Stimulated activated CD8-positive, alpha-beta memory T cell treated with anti-CD3 and anti-CD28 coated beads, Interleukin-2, amount 100 ng/mL, for 48 hours (primary cell): ENCODE results near the gene TPSB2.
A peak's percentile ranks its signal among the peaks of the same experiment; 100 is the strongest.
"Not testable (repeated sequence)": the region's sequence is repeated elsewhere in the genome, so short reads cannot be mapped to it uniquely, and the experiment has no call there.

Experiments used
- DNase-seq, 2 donors: peaks; one replicate each; pipeline ENCODE4 v3.0.0-alpha.2; 2020; ENCODE audit warnings: low read depth in 2 of 2

Gene TPSB2

GRCh38 chr16:1200014-1200627 lies 29.9 kb downstream of the TPSB2 start:
- DNase-seq = no peak

DNA sequence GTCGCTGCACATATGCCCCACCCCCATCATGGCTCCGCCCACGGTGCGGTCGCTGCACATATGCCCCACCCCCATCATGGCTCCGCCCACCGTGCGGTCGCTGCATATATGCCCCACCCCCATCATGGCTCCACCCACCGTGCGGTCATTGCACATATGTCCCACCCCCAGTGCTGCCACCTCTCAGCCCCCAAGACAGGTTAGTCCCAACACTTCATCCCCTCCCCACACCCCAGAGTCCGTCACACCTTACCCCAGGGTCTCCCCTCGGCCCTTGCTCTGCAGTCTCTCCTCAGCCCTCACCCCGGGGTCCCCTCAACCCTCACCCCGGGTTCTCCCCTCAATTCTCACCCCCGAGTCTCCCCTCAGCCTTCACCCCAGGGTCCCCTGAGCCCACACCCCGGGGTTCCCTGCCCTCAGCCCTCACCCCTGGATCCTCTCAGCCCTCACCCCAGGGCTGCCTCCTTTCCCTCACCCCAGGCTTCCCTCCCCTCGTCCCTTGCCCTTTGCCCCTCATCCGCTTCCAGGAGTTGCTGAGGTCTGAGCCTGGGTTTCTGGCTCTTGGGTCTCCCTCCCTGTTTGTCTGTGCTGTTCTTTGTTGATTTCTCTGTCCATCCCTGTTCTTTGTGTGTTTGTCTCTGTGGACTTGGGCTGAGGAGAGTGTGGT lies 30.5 kb downstream of the TPSB2 start:
- no peak for DNase-seq

GRCh38 chr16:1198671-1199346 lies 31.2 kb downstream of the TPSB2 start:
- not testable (repeated sequence) for DNase-seq

GRCh38 chr16:1198194-1198593 lies 31.8 kb downstream of the TPSB2 start:
- no peak for DNase-seq

DNA sequence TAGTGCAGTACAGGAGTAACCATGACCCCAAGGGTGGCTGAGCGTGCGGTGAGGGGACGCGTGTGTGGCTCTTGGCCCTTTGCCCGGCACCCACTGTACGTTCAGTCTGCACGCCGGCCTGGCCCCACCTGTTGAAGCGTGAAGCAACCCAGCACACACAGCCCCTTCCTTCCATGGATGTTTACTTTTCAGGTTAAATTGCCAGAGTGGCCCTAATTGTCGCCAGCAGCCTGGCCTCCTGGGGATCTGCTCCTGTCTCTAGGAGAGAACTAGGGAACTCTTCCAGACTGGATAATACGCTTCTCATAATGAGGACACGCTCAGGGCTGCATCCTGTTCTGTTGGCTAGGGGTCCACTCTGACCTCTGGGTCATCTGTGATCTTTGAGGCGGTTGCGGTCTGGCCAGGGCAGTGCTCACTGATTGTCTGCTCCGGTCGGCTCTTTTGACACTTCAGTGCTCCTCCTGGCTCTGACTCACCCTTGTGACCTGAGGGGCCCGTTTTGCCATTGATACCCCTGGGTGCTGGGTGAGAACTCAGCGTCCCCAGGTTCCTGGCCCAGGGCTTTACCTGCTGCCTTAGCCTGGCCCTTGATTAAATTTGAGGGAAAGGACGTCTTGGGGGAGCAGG lies 32.6 kb downstream of the TPSB2 start:
- no peak for DNase-seq

- DNase-seq = no peak
Measured at GRCh38 chr16:1196494-1196893, 33.5 kb downstream of the TPSB2 start.

DNA sequence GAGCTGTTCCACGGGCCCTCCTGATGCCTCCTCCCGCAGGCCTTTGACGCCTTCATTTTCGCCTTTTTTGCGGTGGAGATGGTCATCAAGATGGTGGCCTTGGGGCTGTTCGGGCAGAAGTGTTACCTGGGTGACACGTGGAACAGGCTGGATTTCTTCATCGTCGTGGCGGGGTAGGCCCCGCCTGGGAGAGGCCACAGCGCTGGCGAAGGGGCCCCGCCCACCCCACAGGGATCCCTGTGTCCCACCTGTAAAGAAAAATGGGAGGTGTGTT lies 34.7 kb downstream of the TPSB2 start:
- DNase-seq = no peak

GRCh38 chr16:1194665-1195392 lies 35.2 kb downstream of the TPSB2 start:
- DNase-seq = peak in 1 of 2 donors; percentile 13

GRCh38 chr16:1193825-1194581 lies 36.0 kb downstream of the TPSB2 start:
- DNase-seq = no peak

GRCh38 chr16:1193143-1193824 lies 36.7 kb downstream of the TPSB2 start:
- DNase-seq = no peak

- no peak for DNase-seq
Measured at GRCh38 chr16:1192384-1193073, 37.5 kb downstream of the TPSB2 start.

DNA sequence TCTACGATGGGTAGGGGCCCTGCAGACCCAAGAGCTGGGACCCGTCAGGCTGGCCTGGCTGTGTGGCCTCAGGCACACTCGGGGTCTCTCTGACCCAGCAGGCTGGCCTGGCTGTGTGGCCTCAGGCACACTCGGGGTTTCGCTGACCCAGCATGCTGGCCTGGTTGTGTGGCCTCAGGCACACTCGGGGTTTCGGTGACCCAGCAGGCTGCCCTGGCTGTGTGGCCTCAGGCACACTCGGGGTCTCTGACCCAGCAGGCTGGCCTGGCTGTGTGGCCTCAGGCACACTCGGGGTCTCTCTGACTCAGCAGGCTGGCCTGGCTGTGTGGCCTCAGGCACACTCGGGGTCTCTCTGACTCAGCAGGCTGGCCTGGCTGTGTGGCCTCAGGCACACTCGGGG lies 39.2 kb downstream of the TPSB2 start:
- DNase-seq = not testable (repeated sequence)

- no peak for DNase-seq
Measured at GRCh38 chr16:1189455-1189854, 40.5 kb downstream of the TPSB2 start.

DNA sequence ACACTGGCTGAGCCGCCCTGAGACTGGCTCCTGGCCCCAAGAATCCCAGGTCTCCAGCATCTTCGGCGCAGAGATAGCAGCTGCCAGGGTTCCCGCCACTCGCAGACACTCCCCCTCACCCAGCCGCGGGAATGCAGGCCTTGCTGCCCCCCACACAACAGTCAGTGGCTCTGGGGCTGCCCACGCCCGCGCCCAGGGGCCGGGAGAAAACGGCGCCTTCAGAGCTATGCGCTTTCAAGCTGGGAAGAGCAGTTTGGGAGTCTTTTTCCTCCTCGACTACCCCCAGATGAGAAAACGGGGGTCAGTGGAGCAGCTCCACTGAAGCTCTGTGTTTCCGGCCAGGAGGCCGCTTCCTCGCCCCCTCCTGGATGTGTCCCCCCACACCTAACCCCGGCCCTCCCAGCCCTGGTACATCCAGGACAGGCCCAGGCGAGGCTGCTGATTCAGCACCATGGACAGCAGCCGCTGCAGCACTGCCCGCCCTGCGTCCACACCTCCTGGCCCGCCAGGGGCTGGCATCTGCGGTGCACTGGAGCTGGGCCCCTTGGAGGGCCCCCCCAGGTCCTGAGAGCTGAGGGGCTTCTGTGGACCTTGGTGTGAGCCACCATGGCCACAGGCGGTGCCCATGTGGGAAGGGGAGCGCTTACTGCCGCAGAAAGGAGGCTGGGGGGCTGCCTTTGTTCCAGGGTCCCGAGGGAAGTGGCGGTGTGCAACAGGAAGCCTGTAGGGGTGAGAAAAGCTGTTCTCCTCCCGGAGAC lies 41.4 kb downstream of the TPSB2 start:
- peak; percentile 10 to 27 for DNase-seq

- DNase-seq = not testable (repeated sequence)
Measured at GRCh38 chr16:1185460-1186207, 44.4 kb downstream of the TPSB2 start.

DNA sequence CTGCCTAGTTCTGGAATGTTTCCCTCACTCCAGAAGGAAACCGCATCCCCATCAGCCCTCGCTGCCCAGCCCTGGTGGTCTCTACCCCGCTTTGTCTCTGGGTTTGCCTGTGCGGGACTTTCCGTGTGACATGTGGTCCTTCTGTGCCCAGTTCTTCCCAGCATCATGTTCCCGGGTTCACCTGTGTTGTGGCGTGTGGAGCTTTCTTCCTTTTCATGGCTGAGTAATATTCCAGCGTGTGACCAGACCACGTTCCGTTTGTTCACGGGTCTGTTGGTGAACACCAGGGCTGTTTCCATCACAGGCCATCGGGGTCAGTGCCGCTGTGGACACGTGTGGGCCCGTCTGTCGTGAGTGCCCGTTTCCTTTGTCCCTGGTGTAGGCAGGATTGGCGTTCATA lies 45.0 kb downstream of the TPSB2 start:
- DNase-seq = no peak

- DNase-seq = no peak
Measured at GRCh38 chr16:1184156-1184868, 45.7 kb downstream of the TPSB2 start.
